ENCODE results near the gene S100A9.

The S100A9 gene

GRCh38 chr1:153370146-153370545 lies 12.5 kb downstream of the S100A9 start:
- H3K4me3 ChIP-seq (ENCODE audit: low read depth, low read length), result no peak overlapping the region
- no peak for TF ChIP-seq CTCF (IDR thresholded peaks at IDR 0.05; ENCODE audit: control insufficient read depth, extremely low read depth, insufficient read depth)
- DNase-seq (ENCODE audit: low read depth), result no peak

GRCh38 chr1:153371231-153371630 lies 13.6 kb downstream of the S100A9 start:
- DNase-seq (ENCODE audit: low read depth), result no peak
- no peak for TF ChIP-seq CTCF (IDR thresholded peaks at IDR 0.05; ENCODE audit: control insufficient read depth, extremely low read depth, insufficient read depth)

GRCh38 chr1:153372571-153372970 lies 14.9 kb downstream of the S100A9 start:
- TF ChIP-seq CTCF (IDR thresholded peaks at IDR 0.05; ENCODE audit: control insufficient read depth, extremely low read depth, insufficient read depth), result no peak
- no peak overlapping the region for H3K4me3 ChIP-seq (ENCODE audit: low read depth, low read length)
- DNase-seq (ENCODE audit: low read depth), result no peak

More at GRCh38 chr1:153371231-153371630, 13.6 kb downstream of the S100A9 start:
- H3K4me3 ChIP-seq (ENCODE audit: low read depth, low read length), result no peak overlapping the region

- no peak overlapping the region for H3K4me3 ChIP-seq (ENCODE audit: low read depth, low read length)
- no peak for DNase-seq (ENCODE audit: low read depth)
- no peak for TF ChIP-seq CTCF (IDR thresholded peaks at IDR 0.05; ENCODE audit: control insufficient read depth, extremely low read depth, insufficient read depth)
Measured at GRCh38 chr1:153374071-153374470, 16.4 kb downstream of the S100A9 start.

DNA sequence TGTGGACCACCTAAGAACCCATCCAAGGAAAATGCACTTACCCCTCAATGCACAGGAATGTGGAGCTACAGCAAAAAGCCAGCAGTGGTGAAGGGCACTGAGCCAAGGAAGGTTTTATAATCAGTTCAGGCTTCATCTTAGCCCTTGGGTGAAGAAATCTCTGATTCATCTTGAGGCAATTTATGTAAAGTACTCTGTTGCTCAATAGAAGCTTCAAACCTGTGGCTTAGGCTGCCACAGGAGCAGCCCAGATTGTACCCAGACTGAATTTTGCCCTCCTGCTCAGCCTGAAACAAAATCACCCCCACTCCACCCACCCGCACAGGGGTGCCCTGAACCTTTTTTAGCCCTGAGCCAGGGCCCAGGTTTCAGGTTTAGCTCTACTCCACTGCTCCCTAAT lies 17.9 kb downstream of the S100A9 start, which contains the start of gene S100A12:
Gene S100A12 (minus strand): TSS at position 111 of the 400 bp plus-strand sequence. CDS start 1,029 bp downstream, outside the sequence.
- no peak within 1 kb of the TSS for H3K4me3 ChIP-seq (ENCODE audit: low read depth, low read length)
- no peak for DNase-seq (ENCODE audit: low read depth)
- no peak for TF ChIP-seq CTCF (IDR thresholded peaks at IDR 0.05; ENCODE audit: control insufficient read depth, extremely low read depth, insufficient read depth)

DNA sequence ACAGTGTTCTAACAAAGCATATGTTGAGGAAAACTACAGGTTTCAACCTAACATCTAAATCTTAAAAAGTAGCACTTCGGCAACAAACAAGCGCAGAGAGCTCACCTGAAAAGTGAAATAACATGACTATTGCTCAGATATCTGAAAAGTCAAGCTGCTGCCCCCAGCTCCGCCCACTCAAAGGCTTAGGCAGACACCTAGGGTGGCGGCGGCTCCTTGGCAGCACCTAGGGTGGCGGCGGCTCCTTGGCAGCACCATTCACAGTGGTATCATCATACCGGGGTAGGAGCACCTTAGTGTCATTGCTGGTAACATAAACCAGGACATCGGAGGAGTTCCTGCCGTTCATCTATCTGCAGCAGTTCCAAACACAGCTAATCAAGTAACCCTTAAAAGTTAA lies 21.9 kb downstream of the S100A9 start:
- H3K4me3 ChIP-seq (ENCODE audit: low read depth, low read length), result no peak overlapping the region
- no peak for DNase-seq (ENCODE audit: low read depth)
- no peak for TF ChIP-seq CTCF (IDR thresholded peaks at IDR 0.05; ENCODE audit: control insufficient read depth, extremely low read depth, insufficient read depth)

DNA sequence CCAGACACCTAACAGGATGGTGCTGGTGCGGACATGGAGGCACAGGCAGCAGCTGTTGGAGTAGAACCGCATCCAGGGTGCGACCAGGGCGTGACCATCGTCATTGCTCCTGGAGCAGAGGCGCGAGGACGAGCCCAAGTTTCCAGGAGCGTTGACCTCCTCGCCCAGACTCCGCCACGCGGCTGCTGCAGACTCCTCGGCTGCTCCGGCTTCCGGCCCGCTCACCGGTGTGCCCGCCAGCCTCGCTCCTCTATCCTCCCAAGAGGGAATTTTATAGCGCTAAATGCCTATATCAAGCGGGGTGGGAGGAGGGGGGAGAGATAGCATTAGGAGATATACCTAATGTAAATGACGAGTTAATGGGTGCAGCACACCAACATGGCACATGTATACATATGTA lies 23.1 kb downstream of the S100A9 start:
- TF ChIP-seq CTCF (IDR thresholded peaks at IDR 0.05; ENCODE audit: control insufficient read depth, extremely low read depth, insufficient read depth), result no peak
- no peak for DNase-seq (ENCODE audit: low read depth)
- H3K4me3 ChIP-seq (ENCODE audit: low read depth, low read length), result no peak overlapping the region

Measured in LNCaP clone FGC (cell line).